ENCODE results near the gene TSN.

The TSN gene

GRCh38 chr2:121722479-121722878, 33.0 kb upstream of the TSN start:
- Histone ChIP-seq H3K27me3 (ENCODE audit: insufficient read depth, low read length, poor library complexity, severe bottlenecking) (no peaks in the 10 kb centered on the region), H2AFZ (ENCODE audit: low read length) (no peak overlapping the region), H4K20me1 (ENCODE audit: insufficient read depth, low read length, poor library complexity, severe bottlenecking) (no peaks in the 10 kb centered on the region), H3K9me2 (replicated peaks; ENCODE audit: low read depth, low read length) (no peaks in the 10 kb centered on the region), H3K36me3 (ENCODE audit: insufficient read depth, low read length) (peaks cover 9% of the 10 kb centered on the region), H3K4me3 (ENCODE audit: low read length, poor library complexity, severe bottlenecking) (no peak overlapping the region), H3K79me2 (ENCODE audit: insufficient read depth, low read length) (no peaks in the 10 kb centered on the region), H3K4me2 (ENCODE audit: low read depth, low read length, poor library complexity, severe bottlenecking) (no peak overlapping the region), H3K9me3 (ENCODE audit: insufficient read depth, low read depth, low read length) (no peaks in the 10 kb centered on the region), H3F3A (ENCODE audit: low read depth) (no peaks in the 10 kb centered on the region), H3K9ac (ENCODE audit: low read depth, low read length, poor library complexity, severe bottlenecking) (no peak overlapping the region), H3K4me1 (ENCODE audit: insufficient read depth, low read length, poor library complexity, severe bottlenecking) (no peaks in the 10 kb centered on the region)
- no peak for TF ChIP-seq EZH2phosphoT487 (IDR thresholded peaks at IDR 0.05; ENCODE audit: borderline replicate concordance)
- no peak for TF ChIP-seq CTCF (conservative IDR thresholded peaks at IDR 0.05; ENCODE audit: low read length)

- no peaks in the 10 kb centered on the region for H3K79me2 ChIP-seq (ENCODE audit: insufficient read depth, low read length)
- TF ChIP-seq CTCF (conservative IDR thresholded peaks at IDR 0.05; ENCODE audit: low read length) (no peak), EZH2phosphoT487 (IDR thresholded peaks at IDR 0.05; ENCODE audit: borderline replicate concordance) (no peak)
- H3F3A ChIP-seq (ENCODE audit: low read depth) = no peaks in the 10 kb centered on the region
- H3K36me3 ChIP-seq (ENCODE audit: insufficient read depth, low read length) = peaks cover 17% of the 10 kb centered on the region
- no peaks in the 10 kb centered on the region for H3K4me1 ChIP-seq (ENCODE audit: insufficient read depth, low read length, poor library complexity, severe bottlenecking)
- no peak overlapping the region for H3K9ac ChIP-seq (ENCODE audit: low read depth, low read length, poor library complexity, severe bottlenecking)
- no peak overlapping the region for H3K4me3 ChIP-seq (ENCODE audit: low read length, poor library complexity, severe bottlenecking)
- no peak overlapping the region for H2AFZ ChIP-seq (ENCODE audit: low read length)
- H3K4me2 ChIP-seq (ENCODE audit: low read depth, low read length, poor library complexity, severe bottlenecking) = no peak overlapping the region
- no peaks in the 10 kb centered on the region for H3K9me2 ChIP-seq (replicated peaks; ENCODE audit: low read depth, low read length)
- H3K9me3 ChIP-seq (ENCODE audit: insufficient read depth, low read depth, low read length) = no peaks in the 10 kb centered on the region
- H3K27me3 ChIP-seq (ENCODE audit: insufficient read depth, low read length, poor library complexity, severe bottlenecking) = no peaks in the 10 kb centered on the region
- no peaks in the 10 kb centered on the region for H4K20me1 ChIP-seq (ENCODE audit: insufficient read depth, low read length, poor library complexity, severe bottlenecking)
These were observed 32.1 kb upstream of the TSN start for GRCh38 chr2:121723316-121723715.

- Histone ChIP-seq H3K4me3 (ENCODE audit: low read length, poor library complexity, severe bottlenecking) (no peak overlapping the region), H4K20me1 (ENCODE audit: insufficient read depth, low read length, poor library complexity, severe bottlenecking) (peaks cover 3% of the 10 kb centered on the region), H3K9me3 (ENCODE audit: insufficient read depth, low read depth, low read length) (no peaks in the 10 kb centered on the region), H3K4me2 (ENCODE audit: low read depth, low read length, poor library complexity, severe bottlenecking) (no peak overlapping the region), H3K9me2 (replicated peaks; ENCODE audit: low read depth, low read length) (no peaks in the 10 kb centered on the region), H3K4me1 (ENCODE audit: insufficient read depth, low read length, poor library complexity, severe bottlenecking) (peaks cover 4% of the 10 kb centered on the region), H2AFZ (ENCODE audit: low read length) (no peak overlapping the region), H3K27me3 (ENCODE audit: insufficient read depth, low read length, poor library complexity, severe bottlenecking) (no peaks in the 10 kb centered on the region), H3K36me3 (ENCODE audit: insufficient read depth, low read length) (peaks cover 51% of the 10 kb centered on the region), H3K79me2 (ENCODE audit: insufficient read depth, low read length) (peaks cover 13% of the 10 kb centered on the region; the same call in 1 of the 2 replicates), H3F3A (ENCODE audit: low read depth) (no peaks in the 10 kb centered on the region), H3K9ac (ENCODE audit: low read depth, low read length, poor library complexity, severe bottlenecking) (no peak overlapping the region)
- no peak for TF ChIP-seq EZH2phosphoT487 (IDR thresholded peaks at IDR 0.05; ENCODE audit: borderline replicate concordance)
- TF ChIP-seq CTCF (conservative IDR thresholded peaks at IDR 0.05; ENCODE audit: low read length) = no peak
These were observed 28.1 kb upstream of the TSN start for GRCh38 chr2:121727332-121727731.

Measured in Loucy (cell line).